GM19372 (cell line): Measurements from ENCODE around the gene IRGQ.
"Not testable (repeated sequence)": the region's sequence is repeated elsewhere in the genome, so short reads cannot be mapped to it uniquely, and the experiment has no call there.

Source experiments
- ATAC-seq: cut with Tn5 transposase; IDR thresholded peaks from one replicate; pipeline ENCODE4 v1.9.1; 2021; ENCODE audit warnings: mild to moderate bottlenecking, low read depth, moderate library complexity; ENCODE audit not compliant: unreplicated experiment

IRGQ gene, protein sequence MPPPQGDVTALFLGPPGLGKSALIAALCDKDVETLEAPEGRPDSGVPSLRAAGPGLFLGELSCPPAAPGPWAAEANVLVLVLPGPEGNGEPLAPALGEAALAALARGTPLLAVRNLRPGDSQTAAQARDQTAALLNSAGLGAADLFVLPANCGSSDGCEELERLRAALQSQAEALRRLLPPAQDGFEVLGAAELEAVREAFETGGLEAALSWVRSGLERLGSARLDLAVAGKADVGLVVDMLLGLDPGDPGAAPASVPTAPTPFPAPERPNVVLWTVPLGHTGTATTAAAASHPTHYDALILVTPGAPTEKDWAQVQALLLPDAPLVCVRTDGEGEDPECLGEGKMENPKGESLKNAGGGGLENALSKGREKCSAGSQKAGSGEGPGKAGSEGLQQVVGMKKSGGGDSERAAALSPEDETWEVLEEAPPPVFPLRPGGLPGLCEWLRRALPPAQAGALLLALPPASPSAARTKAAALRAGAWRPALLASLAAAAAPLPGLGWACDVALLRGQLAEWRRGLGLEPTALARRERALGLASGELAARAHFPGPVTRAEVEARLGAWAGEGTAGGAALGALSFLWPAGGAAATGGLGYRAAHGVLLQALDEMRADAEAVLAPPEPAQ

DNA sequence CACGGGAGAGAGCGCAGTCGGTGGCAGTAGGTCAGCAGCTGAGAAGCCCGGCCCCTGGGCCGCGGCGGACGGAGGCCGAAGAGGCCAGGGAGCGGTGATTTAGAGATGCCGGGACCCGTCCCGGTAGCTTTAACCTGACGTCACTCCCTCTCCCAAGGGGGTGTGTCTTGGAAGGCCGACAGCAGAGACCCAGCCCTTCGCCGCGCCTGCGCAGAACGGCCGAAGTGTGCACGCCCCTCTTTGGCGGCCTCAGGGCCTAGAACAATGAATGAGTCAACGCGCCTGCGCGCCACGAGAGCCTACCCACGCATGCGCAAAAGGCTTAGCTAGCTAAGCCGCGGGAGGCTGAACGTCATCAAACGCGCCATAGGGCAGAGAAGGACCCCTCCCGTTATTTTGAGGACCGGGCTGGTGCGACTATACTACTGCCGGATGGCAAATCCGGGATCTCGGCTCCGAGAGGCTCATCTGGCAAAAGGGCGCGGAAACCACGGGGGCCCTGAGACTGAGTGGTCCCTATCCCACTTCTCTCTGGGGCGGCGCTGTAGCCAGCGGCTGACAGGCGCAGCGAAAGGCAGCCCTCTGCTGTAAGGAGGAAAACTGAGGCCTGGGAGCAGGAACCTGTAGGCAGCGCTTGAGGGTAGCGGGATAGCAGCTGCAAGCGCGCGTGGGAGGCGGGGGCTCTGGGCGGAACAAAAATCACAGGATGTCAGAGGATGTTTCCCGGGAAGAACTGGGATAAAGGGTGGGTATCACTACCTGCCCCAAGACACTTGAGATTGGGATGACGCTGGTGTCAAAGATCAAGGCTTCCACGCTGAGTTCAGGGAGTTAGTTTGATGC is at the start of gene IRGQ, which contains the start of gene ZNF576:
Gene IRGQ (minus strand): TSS at position 136 of the 843 bp plus-strand sequence. CDS start 796 bp downstream, outside the sequence.
Gene ZNF576 (plus strand): TSS at position 597 of the 843 bp plus-strand sequence. CDS start 514 bp downstream, outside the sequence.
- ATAC-seq = peak; percentile 89

DNA sequence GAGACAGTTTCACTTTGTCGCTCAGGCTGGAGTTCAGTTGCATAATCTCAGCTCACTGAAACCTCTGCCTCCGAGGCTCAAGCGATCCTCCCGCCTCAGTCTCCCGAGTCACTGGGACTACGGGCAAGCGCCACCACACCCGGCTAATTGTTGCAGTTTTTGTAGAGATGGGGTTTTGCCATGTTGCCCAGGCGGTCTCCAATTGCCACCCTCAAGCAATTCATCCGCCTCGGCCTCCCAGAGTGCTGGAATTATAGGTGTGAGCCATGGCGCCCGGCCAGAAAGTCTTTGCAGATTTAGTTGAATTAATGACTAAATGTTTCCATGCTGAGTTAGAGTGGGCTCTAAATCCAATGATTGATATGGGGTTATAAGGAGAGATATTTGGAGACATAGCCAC is 48.2 kb upstream of the IRGQ start:
- ATAC-seq = no peak

DNA sequence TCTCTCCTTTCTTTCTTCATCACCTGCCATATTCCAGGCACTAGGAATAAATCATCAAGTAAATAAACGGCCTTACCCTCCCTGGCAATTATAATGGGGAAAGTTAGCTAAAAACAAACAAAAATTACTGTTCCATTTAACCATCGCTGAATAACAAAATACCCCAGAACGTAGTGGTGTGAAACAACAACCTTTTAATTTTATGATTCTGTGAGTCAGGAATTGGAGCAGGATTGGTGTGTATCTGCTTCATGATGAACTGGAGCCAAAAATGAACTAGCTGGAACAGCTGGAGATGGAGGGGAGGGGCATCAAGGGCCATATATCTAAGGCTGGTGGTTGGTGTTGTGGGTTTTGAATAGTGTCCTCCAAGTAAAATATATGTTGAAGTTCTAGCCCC is 47.4 kb upstream of the IRGQ start:
- no peak for ATAC-seq

DNA sequence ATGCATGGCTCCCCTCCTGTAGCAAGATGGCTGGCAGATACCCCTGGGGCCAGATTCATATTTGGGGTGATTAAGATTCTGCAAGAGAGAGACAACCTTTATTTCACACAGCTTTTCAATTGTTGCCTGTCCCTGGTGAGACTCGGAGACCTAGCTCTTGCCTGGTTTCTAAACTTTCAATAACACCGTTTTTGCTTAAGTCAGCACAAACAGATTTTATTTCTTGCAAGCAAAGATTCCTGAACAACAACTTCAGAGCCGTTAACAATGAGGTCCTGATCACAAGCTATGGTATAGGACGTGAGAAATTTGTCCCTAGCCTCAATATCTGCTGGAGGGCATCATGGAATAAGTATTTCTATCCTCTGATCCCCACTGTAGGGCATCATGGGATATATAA is 46.6 kb upstream of the IRGQ start:
- ATAC-seq = no peak

DNA sequence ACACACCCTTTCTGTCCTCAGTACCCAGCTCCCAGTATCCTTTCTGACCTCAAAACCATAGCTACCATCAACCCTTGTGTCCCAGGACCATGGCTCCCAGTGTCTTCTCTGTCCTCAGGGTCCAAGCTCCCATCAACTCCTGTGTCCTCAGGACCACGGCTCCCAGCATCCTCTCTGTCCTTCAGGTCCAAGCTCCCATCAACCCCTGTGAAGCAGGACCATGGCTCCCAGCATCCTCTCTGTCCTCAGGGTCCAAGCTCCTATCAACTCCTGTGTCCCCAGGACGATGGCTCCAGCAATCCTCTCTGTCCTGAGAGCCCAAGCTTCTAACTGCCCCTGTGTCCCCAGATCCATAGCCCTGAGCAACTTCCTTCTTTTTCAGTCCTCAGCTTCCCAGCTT is 45.4 kb upstream of the IRGQ start:
- no peak for ATAC-seq

DNA sequence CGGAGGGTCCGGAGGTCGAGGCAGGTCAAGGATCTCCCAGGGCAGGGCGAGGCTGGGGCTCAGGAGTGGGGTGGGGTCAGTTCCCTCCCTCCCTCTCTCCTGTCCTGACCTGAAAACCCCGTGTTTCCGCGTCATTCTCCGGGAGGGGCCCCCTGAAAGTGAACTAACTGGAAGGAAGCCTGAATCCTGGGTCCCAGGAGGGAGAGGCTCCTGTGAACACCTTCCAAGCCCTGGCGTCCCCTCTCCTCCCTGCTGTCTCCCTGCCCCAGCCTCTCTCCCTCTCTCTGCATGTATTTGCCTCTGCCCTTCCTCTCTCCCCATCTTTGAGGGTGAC is 44.5 kb upstream of the IRGQ start:
- ATAC-seq = no peak

DNA sequence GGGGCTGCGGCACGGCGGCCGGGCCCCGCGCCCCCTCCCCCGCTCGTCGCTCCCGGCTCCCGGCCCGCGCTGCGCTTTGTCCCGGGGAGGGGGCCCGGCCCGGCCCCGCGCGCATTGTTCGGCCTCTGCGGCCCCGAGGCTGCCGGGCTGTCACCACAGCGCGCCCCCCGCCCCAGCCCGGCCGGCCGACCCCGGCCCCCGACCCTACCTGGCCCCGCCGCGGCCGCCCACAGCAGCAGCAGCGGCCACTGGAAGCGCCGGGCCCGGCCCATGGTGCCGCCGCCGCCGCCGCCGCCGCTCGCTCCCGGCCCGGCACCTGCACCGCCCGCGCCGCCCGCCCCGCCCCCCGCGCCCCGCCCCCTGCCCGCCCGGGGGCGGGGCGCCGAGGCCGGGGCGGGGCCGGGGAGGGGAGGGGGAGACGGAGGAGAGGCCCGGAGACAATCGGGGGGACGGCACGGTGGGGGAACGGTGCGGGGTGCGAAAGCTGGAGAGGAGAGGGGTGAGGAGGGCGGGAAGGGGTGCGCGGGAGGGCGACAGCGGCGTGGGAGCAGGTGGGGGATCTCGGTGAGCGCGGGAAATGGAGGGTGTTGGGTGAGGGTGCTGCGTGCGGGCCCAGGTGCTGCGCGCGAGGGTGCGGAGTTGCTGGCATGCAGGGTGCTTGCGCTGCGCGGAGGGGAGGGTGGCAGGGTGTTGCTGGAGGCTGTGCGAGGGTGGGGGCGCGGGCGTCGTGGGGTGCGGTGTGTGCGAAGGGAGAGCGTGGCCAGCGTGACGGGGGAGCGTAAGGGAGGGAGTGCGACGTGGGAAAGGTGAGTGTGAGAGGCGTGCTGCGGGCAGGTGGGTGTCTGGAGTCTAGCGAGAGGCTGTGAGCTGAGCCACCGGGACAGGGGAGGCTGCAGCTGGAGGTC is 43.8 kb upstream of the IRGQ start, which contains the start of gene CADM4:
Gene CADM4 (minus strand): TSS at position 332 of the 905 bp plus-strand sequence. CDS start 60 bp downstream, at position 272.
- no peak for ATAC-seq

DNA sequence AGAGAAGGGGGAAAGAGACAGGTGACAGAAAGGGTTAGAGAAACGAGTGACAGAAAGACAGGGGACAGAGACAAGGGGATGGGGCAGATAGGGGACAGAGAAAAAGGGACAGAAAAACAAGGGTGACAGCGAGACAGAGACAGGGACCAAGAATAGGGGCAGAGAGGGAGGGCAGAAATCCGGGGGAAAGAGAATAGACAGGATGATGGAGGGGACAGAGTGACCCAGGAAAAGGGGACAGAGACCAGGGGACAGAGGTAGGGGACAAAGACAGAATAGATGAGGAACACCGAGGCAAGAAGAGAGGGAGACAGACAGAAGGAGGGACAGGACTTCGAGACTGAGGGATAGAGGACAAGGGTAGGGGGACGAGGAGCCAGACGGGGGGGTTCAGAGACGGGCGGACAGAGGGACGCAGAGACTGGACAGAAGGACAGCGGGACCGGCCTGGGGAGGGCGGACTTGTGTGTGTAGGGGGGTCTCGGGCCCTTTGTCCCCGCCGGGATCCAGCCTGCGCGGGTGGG is 43.1 kb upstream of the IRGQ start:
- no peak for ATAC-seq

DNA sequence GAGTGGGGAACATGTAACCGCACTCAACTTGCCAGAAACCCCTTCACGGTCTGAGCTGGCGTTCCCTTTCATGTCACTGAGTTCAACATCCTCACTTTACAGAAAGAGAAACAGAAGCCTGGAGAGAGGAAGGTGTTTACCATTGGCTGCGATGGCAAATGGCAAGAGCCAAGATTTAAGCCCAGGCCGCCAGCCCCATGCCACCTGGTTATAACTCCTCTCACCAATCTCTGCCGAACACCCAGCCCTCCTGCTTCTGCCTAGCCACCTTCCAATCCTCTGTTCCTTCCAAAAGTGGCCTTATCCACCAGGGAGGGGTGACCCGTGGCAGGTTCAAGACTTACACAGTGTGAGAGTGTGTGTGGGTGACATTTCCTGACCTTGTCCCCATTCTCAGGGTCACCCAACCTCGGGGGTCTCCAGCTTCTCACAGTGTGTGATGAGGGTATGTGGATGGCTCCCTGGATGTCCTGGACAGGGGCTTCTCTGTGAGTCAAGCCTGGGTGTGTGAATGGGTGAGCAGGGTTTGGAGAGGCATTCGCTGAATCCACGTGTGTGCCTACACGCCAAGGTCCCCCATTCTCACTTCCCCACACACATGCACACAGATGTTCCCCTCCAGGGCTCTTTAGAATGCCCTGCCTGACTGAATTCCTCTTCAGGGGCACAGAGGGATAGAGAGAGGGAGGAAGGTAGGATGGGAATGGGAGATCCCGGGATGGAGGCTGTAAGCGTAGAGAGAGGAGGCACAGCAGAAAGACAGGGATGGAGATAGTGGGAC is 42.5 kb upstream of the IRGQ start:
- ATAC-seq = no peak

DNA sequence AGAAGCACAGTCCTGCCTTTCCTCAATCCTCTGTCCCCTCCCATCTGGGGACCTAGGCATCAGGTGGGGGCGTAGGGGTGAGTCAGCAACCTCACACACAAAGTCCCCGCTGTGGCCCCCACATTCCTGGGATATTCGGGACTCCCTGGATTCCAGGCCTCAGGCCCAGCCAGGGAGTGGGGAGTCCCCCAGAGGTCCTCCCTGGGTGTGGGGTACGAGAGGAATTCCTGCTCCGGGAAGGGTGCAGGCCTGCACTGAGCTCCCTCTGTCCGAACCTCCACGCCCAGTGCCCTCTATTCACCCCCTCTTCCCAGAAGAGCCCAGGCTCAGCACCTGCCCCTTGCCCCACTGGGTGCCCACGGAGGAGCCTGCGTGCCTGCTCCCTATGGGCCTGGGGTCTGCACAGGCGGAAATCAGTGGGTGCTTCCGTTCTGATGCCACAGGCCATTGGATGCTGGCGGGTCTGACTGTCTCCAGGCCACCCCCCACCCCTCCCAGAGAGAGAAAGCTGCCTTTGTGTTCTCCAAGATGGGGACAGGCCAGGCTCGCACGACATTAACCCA is 40.3 kb upstream of the IRGQ start:
- no peak for ATAC-seq

DNA sequence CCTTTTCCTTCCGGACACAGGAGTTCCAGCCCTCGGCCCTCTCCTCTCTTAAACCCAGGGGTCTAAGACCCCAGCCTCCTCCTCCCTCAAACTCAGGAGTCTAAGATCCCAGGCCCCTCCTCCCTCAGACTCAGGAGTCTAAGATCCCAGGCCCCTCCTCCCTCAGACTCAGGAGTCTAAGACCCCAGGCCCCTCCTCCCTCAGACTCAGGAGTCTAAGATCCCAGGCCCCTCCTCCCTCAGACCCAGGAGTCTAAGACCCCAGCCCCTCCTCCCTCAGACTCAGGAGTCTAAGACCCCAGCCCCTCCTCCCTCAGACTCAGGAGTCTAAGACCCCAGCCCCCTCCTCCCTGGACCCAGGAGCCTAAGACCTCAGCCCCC is 39.6 kb upstream of the IRGQ start:
- ATAC-seq = not testable (repeated sequence)

DNA sequence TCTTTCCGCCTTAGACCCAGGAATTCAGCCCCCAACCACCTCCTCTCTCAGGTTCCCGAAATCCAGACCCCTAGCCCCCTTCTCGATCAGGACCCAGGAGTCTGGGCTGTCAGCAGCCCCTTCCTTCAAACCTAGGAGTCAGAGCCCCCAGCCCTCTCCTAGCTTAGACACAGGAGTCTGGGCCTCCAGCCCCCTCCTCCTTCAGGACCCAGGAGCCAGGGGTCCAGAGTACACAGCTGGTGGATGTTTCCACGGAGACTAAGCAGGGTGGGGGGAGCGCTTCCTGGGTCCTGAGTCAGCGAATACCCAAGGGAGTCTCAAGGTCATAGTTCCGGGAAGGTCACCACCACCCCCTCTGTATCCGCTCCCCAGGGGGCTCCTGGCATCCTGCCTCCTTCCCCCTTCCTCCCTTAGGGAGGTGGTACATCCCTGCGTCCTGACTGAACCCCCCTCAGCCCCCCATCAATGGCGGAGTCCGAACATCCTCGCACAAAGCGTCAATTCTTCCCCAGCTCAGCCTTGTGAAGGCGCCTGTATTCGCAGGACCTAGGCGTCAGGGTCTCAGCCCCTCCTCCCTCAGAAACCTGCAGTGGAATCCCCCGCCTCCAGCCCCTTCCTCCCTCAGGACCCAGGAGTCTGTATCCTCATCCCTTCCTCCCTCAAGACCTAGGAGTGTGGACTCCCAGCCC is 39.1 kb upstream of the IRGQ start:
- ATAC-seq = no peak

DNA sequence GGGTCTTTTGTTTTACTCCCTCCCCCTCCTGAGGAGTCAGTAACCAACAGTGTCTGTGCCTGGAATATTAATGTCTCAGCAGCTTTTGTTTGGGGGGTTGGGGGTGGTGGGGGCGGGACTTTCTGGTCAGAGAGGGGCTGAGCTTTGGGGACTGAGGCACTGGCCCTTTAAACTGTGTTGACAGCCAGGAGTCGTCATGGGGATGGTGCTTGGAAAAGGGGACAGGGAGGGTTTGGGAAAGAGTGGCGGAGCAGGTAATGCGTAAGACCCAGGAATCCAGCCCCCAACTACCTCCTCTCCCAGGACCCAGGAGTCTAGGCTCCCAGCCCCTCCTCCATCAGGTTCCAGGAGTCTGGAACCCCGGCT is 38.6 kb upstream of the IRGQ start:
- ATAC-seq = no peak

DNA sequence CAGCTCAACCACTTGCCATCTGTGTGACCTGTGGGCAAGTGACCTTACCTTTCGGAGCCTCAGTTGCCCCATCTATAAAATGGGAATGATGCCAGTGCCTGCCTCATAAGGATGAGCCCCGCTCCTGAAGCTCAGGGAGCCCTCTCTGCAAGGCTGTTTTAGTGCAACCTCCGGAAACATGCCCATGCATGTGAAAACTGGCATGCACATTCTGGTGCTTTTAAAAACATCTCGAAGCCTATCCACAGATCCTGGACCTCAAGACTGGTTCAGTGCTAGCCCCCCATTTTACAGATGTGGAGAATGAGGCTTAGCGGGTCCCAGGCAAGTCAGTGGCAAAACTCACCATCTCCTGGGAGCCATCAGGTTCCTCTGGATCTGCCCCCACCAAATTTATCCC is 38.1 kb upstream of the IRGQ start:
- ATAC-seq = no peak

DNA sequence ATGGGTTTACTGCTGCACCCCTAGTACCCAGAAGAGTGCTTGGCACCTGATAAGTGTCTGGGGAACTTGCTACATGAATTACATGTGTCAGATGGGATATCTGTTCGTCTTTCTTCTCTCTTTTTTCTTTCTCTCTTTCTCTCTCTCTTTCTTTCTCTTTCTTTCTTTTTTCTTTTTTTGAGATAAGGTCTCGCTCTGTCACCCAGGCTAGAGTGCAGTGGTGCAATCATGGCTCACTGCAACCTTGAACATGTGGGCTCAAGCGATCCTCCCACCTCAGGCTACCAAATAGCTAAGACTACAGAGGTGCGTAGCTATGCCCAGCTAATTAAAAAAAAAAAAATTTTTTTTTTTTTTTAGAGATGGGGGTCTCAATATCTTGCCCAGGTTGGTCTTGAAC is 37.6 kb upstream of the IRGQ start:
- ATAC-seq = no peak

DNA sequence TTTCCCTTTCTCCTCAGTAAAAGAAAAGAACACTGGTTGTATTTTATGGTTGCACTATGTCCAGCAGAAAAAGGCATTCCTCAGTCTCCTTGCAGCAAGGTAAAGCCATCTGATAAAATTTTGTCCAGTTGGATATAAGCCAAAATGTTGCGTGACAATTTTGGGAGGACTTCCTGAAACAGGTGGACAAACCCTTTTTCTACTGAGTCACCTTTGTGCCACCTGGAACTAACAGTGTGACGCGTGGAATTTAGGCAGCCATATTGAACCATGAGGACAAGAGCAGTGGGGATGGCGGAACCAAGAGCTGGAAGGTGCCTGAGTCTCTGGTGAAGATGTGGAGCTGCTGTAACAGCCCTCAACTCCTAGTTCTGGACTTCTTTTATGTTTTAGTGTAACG is 35.6 kb upstream of the IRGQ start:
- ATAC-seq = no peak

DNA sequence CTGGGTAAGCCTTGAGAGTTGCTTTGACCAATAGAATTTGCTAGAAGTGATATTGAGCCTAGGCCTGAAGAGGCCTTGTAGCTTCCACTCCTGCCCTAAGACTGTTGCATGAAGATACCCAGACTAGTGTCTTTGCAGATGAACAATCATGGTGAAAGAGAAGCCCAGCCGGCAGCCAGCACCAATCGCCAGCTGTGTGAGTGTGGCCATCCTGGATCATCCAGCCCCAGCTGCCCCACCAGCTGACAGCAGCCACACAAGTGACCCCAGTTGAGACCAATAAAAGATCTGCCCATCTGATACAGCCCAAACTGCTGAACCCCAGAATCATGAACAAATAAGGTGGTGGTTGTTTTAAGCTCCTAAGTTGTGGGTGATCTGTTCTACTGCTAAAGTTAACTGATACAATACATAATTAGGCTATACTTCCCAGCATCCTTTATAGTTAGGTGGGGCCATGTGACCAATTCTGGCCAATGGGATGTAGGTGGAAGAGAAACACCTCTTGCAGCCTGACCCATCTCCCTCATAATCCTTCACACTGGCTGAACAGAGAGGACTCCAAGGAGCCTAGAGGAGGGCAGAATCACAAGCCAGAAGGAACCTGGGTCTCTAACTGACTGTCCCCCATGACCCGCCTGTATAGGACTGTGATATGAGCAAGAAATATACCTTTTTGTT is 32.9 kb upstream of the IRGQ start:
- ATAC-seq = no peak

DNA sequence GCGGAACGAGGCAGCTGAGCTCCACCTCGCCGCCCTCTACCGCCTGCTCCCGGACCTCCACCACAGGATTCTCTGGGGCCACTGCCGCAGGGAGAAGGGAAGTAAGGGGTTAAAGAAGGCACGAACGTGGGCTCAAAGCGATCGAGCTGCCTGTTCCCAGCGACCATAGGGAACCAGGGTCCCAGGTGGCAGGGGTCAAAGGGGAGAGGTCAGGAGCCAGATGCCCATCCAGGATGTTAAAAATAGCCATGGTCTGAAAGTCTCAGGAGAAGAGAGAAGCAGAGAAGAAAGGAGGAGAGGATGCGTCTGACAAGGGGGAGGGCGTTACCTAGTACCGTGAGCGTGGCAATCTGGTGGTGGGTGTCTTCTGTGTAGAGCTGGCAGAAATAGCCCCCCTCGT is 30.9 kb upstream of the IRGQ start:
- ATAC-seq = no peak
